ENCODE data around the gene TAPT1. TPM values are rescaled to one million over a fixed set of nuclear protein-coding genes. Genes with fewer than 3 reads are reported as not detected.

TAPT1 gene
- total RNA-seq, 1 experiment from 2014 or later: 48.6 TPM

DNA sequence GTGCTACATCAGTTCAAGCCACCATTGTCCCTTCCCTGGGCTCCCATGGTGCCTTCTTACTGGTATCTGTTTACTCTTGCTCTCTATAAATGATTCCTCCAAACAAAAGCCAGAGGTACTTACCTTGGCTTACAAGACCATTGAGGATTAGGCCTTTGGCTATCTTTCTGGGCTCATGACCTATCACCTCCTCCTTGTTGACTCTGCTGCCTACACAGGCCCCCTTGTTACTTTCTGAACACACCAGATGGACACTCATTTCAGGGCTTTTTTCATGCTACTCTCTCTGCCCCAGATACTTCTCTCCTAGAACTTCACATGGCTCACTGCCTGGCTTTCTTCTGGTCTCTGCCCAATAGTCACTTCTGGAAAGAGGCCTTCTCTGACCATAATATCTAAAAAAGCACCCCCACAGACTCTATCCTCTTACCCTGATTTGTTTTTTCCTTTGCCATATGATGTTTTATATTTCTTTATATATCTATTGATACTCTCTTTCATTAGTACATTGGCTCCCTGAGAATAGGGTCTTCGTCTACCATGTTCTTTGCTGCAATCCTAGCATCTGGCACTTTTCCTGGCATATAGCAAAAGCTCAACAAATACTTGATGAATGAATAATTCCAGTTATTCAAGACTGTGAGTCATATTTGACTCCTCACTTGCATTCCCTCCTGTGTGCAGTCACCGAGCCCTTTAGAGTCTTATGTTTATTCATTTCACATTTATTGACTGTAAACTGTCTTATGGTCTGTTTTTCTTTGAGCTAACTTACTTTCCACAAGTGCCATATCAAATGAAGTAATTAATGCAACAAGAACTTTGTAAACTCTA is 27.1 kb upstream of the TAPT1 start:
- ChIA-PET POLR2A (ENCODE audit: low non-redundant PET) (no interaction called here), CTCF (no interaction called here)
- no TSS peak for BruUV-seq (replicated peaks)

DNA sequence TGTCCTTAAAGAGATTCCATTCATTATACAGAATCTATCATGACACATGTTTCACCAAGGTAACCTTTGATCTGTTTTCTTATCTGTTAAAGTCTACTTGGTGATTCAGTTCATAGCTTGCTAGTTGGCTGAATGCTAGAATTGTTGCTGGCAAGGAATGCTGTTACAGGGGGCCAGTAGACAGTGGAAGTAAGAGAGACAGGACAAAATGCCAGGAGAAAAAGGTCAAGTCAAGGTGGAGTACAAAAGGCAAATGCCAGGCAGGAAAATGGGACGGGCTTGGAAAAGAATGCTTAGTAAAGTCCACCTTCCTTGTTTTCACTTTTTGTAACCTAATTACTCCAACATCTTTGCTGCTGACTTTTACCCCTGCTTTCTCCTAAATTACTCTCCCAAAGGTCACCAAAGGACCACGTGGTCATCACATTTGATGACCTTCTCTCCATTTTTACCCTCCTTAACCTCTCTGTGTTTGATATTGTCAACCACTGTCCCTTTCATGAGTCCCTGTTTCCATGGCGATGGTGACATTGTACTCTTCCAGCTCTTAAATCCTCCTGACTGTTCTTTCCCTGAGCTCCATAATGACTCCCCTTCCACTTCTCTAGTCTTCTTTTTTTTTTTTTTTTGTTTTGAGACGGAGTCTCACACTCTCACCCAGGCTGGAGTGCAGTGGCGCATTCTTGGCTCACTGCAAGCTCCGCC is 24.5 kb upstream of the TAPT1 start:
- no peak for TF ChIP-seq EZH2 (IDR thresholded peaks at IDR 0.05; ENCODE audit: borderline replicate concordance, low read depth, low read length, poor library complexity, severe bottlenecking)
- TF ChIP-seq, protein P1, sequence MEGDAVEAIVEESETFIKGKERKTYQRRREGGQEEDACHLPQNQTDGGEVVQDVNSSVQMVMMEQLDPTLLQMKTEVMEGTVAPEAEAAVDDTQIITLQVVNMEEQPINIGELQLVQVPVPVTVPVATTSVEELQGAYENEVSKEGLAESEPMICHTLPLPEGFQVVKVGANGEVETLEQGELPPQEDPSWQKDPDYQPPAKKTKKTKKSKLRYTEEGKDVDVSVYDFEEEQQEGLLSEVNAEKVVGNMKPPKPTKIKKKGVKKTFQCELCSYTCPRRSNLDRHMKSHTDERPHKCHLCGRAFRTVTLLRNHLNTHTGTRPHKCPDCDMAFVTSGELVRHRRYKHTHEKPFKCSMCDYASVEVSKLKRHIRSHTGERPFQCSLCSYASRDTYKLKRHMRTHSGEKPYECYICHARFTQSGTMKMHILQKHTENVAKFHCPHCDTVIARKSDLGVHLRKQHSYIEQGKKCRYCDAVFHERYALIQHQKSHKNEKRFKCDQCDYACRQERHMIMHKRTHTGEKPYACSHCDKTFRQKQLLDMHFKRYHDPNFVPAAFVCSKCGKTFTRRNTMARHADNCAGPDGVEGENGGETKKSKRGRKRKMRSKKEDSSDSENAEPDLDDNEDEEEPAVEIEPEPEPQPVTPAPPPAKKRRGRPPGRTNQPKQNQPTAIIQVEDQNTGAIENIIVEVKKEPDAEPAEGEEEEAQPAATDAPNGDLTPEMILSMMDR (conservative IDR thresholded peaks at IDR 0.05; ENCODE audit: low read depth, low read length): no peak
- no peak for DNase-seq (ENCODE audit: low spot score)
- no peaks in the 10 kb centered on the region for H3K4me1 ChIP-seq (ENCODE audit: insufficient read depth, low read length, poor library complexity, severe bottlenecking)
- H3K27me3 ChIP-seq (replicated peaks; ENCODE audit: insufficient read depth, low read depth, low read length, poor library complexity): no peaks in the 10 kb centered on the region
- POLR2A ChIA-PET (ENCODE audit: low non-redundant PET): no interaction called here
- H3K27ac ChIP-seq (ENCODE audit: low read depth, low read length, poor library complexity, severe bottlenecking): no peak overlapping the region
- no peaks in the 10 kb centered on the region for H3K9me3 ChIP-seq (ENCODE audit: low read depth, low read length, poor library complexity, severe bottlenecking)
- CTCF ChIA-PET: no interaction called here
- intact Hi-C loops (cut with micrococcal nuclease; ENCODE audit: unreplicated experiment): no loop called here
- H3K36me3 ChIP-seq (ENCODE audit: insufficient read depth, low read length, poor library complexity, severe bottlenecking): no peaks in the 10 kb centered on the region
- H3K4me3 ChIP-seq (ENCODE audit: low read depth, low read length, poor library complexity, severe bottlenecking): no peak overlapping the region
- BruUV-seq (replicated peaks): no TSS peak

More for the DNA sequence above, 27.1 kb upstream of the TAPT1 start:
- DNase-seq (ENCODE audit: low spot score): peak; percentile 36
- no peaks in the 10 kb centered on the region for H3K27me3 ChIP-seq (replicated peaks; ENCODE audit: insufficient read depth, low read depth, low read length, poor library complexity)
- H3K9me3 ChIP-seq (ENCODE audit: low read depth, low read length, poor library complexity, severe bottlenecking): no peaks in the 10 kb centered on the region
- H3K4me3 ChIP-seq (ENCODE audit: low read depth, low read length, poor library complexity, severe bottlenecking): no peak overlapping the region
- TF ChIP-seq, protein P1 (conservative IDR thresholded peaks at IDR 0.05; ENCODE audit: low read depth, low read length): no peak
- no peak for TF ChIP-seq EZH2 (IDR thresholded peaks at IDR 0.05; ENCODE audit: borderline replicate concordance, low read depth, low read length, poor library complexity, severe bottlenecking)
- no peak overlapping the region for H3K27ac ChIP-seq (ENCODE audit: low read depth, low read length, poor library complexity, severe bottlenecking)
- no peaks in the 10 kb centered on the region for H3K4me1 ChIP-seq (ENCODE audit: insufficient read depth, low read length, poor library complexity, severe bottlenecking)
- no peaks in the 10 kb centered on the region for H3K36me3 ChIP-seq (ENCODE audit: insufficient read depth, low read length, poor library complexity, severe bottlenecking)
- intact Hi-C loops (cut with micrococcal nuclease; ENCODE audit: unreplicated experiment): no loop called here

DNA sequence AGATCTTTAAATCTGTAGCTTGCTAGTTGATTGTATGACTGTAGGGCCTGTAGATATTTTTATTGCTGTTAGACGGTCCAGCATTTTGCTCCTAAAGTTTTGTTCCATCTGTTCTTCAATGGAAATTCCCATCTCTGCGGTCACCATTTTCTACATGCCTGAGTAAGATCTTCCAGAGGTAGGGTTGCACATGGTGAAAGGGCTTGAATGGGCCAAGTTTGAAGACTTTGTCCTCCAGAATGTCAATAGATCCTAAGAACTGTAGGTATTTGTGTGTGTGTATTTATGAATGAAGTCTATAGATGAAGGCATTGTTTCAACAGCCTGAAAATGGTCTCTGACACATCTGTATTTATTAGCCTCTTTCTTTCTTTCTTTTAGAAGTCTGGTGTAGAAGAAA is 22.3 kb upstream of the TAPT1 start:
- H3K9me3 ChIP-seq (ENCODE audit: low read depth, low read length, poor library complexity, severe bottlenecking): no peaks in the 10 kb centered on the region
- no peak for DNase-seq (ENCODE audit: low spot score)
- intact Hi-C loops (cut with micrococcal nuclease; ENCODE audit: unreplicated experiment): no loop called here
- ChIA-PET POLR2A (ENCODE audit: low non-redundant PET) (no interaction called here), CTCF (no interaction called here)
- no peaks in the 10 kb centered on the region for H3K4me1 ChIP-seq (ENCODE audit: insufficient read depth, low read length, poor library complexity, severe bottlenecking)
- BruUV-seq (replicated peaks): no TSS peak
- no peak overlapping the region for H3K27ac ChIP-seq (ENCODE audit: low read depth, low read length, poor library complexity, severe bottlenecking)
- H3K36me3 ChIP-seq (ENCODE audit: insufficient read depth, low read length, poor library complexity, severe bottlenecking): no peaks in the 10 kb centered on the region
- TF ChIP-seq, protein P1 (conservative IDR thresholded peaks at IDR 0.05; ENCODE audit: low read depth, low read length): no peak
- TF ChIP-seq EZH2 (IDR thresholded peaks at IDR 0.05; ENCODE audit: borderline replicate concordance, low read depth, low read length, poor library complexity, severe bottlenecking): no peak
- H3K4me3 ChIP-seq (ENCODE audit: low read depth, low read length, poor library complexity, severe bottlenecking): no peak overlapping the region
- no peaks in the 10 kb centered on the region for H3K27me3 ChIP-seq (replicated peaks; ENCODE audit: insufficient read depth, low read depth, low read length, poor library complexity)

Measured in A673 (cell line).